ENCODE data around the gene MAGED2. TPM values are rescaled to one million over a fixed set of nuclear protein-coding genes. Genes with fewer than 3 reads are reported as not detected.

MAGED2 gene
- total and polyA plus RNA-seq, 10 of the 15 experiments (the other 5 are each of a cell fraction or from before 2014, with no cell fraction given): 25.6 to 47.8 (median 38.4) TPM

- Histone ChIP-seq H3K9ac (ENCODE audit: control insufficient read depth, insufficient read depth, low read length) (no peak overlapping the region), H3K79me2 (ENCODE audit: control insufficient read depth, insufficient read depth, low read length) (no peaks in the 10 kb centered on the region), H3K4me3 (no peak overlapping the region), H4K20me1 (ENCODE audit: control insufficient read depth, insufficient read depth) (no peaks in the 10 kb centered on the region), H3K9me3 (replicated peaks; ENCODE audit: control insufficient read depth, insufficient read depth, low read length) (no peaks in the 10 kb centered on the region), H2AFZ (ENCODE audit: control insufficient read depth, low read depth, low read length) (no peak overlapping the region), H3K27me3 (replicated peaks in 1 of 2; ENCODE audit: control insufficient read depth in 2 of 2, insufficient read depth in 2 of 2, low read length in 1 of 2) (no peaks in the 10 kb centered on the region), H3K4me2 (ENCODE audit: control insufficient read depth, insufficient read depth) (no peak overlapping the region), H3K4me1 (ENCODE audit: control insufficient read depth, insufficient read depth, low read length) (no peaks in the 10 kb centered on the region), H3K36me3 (ENCODE audit: control insufficient read depth in 2 of 2, insufficient read depth in 2 of 2, low read length in 1 of 2) (no peaks in the 10 kb centered on the region), H3K27ac (ENCODE audit: control insufficient read depth, insufficient read depth) (no peak overlapping the region)
- CTCF ChIA-PET: no interaction called here
- SMC1A ChIA-PET (ENCODE audit: uncharacterized antibody, unreplicated experiment): no interaction called here
- intact Hi-C loops (cut with micrococcal nuclease; ENCODE audit: unreplicated experiment) (no loop called here), in situ Hi-C loops (cut with MboI) (no loop called here)
- DNase-seq (ENCODE audit: low read depth, low spot score): no peak
- POLR2A ChIA-PET: no interaction called here
- 36% methylated on average over 6 of the region's 7 CpGs for WGBS (ENCODE audit: insufficient coverage, insufficient replicate concordance, low lambda C conversion rate, missing lambda C conversion rate)
- no peak for FAIRE-seq
- RAD21 ChIA-PET (ENCODE audit: unreplicated experiment): no interaction called here
- no TSS peak for BruUV-seq (replicated peaks)
- no peak for ATAC-seq
- no peak for TF ChIP-seq EP300 (IDR thresholded peaks at IDR 0.05; ENCODE audit: borderline replicate concordance in 1 of 2, control insufficient read depth in 1 of 2, low read depth in 2 of 2, low read length in 2 of 2)
- TF ChIP-seq BACH1 (IDR thresholded peaks at IDR 0.05; ENCODE audit: borderline replicate concordance): no peak
- no peak for TF ChIP-seq IKZF1 (conservative IDR thresholded peaks at IDR 0.05)
- TF ChIP-seq ETV6 (conservative IDR thresholded peaks at IDR 0.05 in 1 of 2, IDR thresholded peaks at IDR 0.05 in 1 of 2; ENCODE audit: borderline replicate concordance in 1 of 2, low read depth in 1 of 2): no peak
- TF ChIP-seq E2F8 (IDR thresholded peaks at IDR 0.05; ENCODE audit: low read depth, partially characterized antibody): no peak
- no peak for TF ChIP-seq TAF1 (IDR thresholded peaks at IDR 0.05; ENCODE audit: borderline replicate concordance, low read depth, low read length)
- no peak for TF ChIP-seq FOS (IDR thresholded peaks at IDR 0.05; ENCODE audit: borderline replicate concordance, extremely low read depth, insufficient read length)
- no peak for TF ChIP-seq USF1 (IDR thresholded peaks at IDR 0.05; ENCODE audit: borderline replicate concordance, extremely low read length, insufficient read depth, low read depth, low read length)
- TF ChIP-seq PAX8 (IDR thresholded peaks at IDR 0.05): no peak
- no peak for TF ChIP-seq HSF1 (IDR thresholded peaks at IDR 0.05; ENCODE audit: low read depth, low read length)
- TF ChIP-seq E4F1 (IDR thresholded peaks at IDR 0.05; ENCODE audit: borderline replicate concordance, partially characterized antibody): no peak
- TF ChIP-seq ZNF622 (IDR thresholded peaks at IDR 0.05): no peak
- TF ChIP-seq TCF7 (IDR thresholded peaks at IDR 0.05; ENCODE audit: borderline replicate concordance): no peak
Observed at GRCh38 chrX:54820737-54821136, 13.2 kb downstream of the MAGED2 start.

All from GM12878 (cell line).